ENCODE data around the gene TRPM4.
"Not testable (repeated sequence)": the region's sequence is repeated elsewhere in the genome, so short reads cannot be mapped to it uniquely, and the experiment has no call there.

The TRPM4 gene

GRCh38 chr19:49151267-49152118 is 6.1 kb upstream of the TRPM4 start:
- peak; percentile 75 for DNase-seq

- no peak for DNase-seq
Observed at GRCh38 chr19:49152119-49152550, 5.5 kb upstream of the TRPM4 start.

- DNase-seq = no peak
Observed at GRCh38 chr19:49153167-49153809, 4.3 kb upstream of the TRPM4 start.

GRCh38 chr19:49154279-49154678 is 3.3 kb upstream of the TRPM4 start:
- no peak for DNase-seq

- DNase-seq = no peak
Observed at GRCh38 chr19:49155005-49155819, 2.4 kb upstream of the TRPM4 start, which contains the start of gene HRC. TSS of gene HRC (minus strand) at chr19:49155396. CDS start at chr19:49155237, 159 bp downstream.

GRCh38 chr19:49155820-49156346 is 1.7 kb upstream of the TRPM4 start:
- DNase-seq = no peak

- no peak for DNase-seq
Observed at GRCh38 chr19:49160450-49161189, 3.0 kb downstream of the TRPM4 start.

GRCh38 chr19:49161987-49162386 is 4.4 kb downstream of the TRPM4 start:
- DNase-seq = no peak

GRCh38 chr19:49165111-49165750 is 7.6 kb downstream of the TRPM4 start:
- no peak for DNase-seq

- DNase-seq = no peak
Observed at GRCh38 chr19:49165865-49166301, 8.3 kb downstream of the TRPM4 start.

GRCh38 chr19:49167857-49168409 is 10.3 kb downstream of the TRPM4 start:
- DNase-seq = no peak

GRCh38 chr19:49168421-49168820 is 10.8 kb downstream of the TRPM4 start:
- no peak for DNase-seq

GRCh38 chr19:49173198-49173597 is 15.6 kb downstream of the TRPM4 start:
- no peak for DNase-seq

- DNase-seq = no peak
Observed at GRCh38 chr19:49180659-49181058, 23.1 kb downstream of the TRPM4 start.

- DNase-seq = not testable (repeated sequence)
Observed at GRCh38 chr19:49182010-49182847, 24.6 kb downstream of the TRPM4 start.

- DNase-seq = no peak
Observed at GRCh38 chr19:49182848-49183375, 25.3 kb downstream of the TRPM4 start.

GRCh38 chr19:49186108-49186507 is 28.5 kb downstream of the TRPM4 start:
- DNase-seq = no peak

- DNase-seq = no peak
Observed at GRCh38 chr19:49188626-49189200, 31.1 kb downstream of the TRPM4 start.

- no peak for DNase-seq
Observed at GRCh38 chr19:49189259-49189658, 31.7 kb downstream of the TRPM4 start.

- DNase-seq = no peak
Observed at GRCh38 chr19:49190781-49191180, 33.2 kb downstream of the TRPM4 start.

All from DMS 273 treated with DMSO at 0.1 percent for 48 hours (cell line).